Measurements from ENCODE around the gene COL28A1. TPM values are rescaled to one million over a fixed set of nuclear protein-coding genes. Genes with fewer than 3 reads are reported as not detected.

The COL28A1 gene
- total RNA-seq, 2 donors from 2014 or later = 1.8 to 6.2 TPM

GRCh38 chr7:7554021-7554432 is 18.4 kb upstream of the COL28A1 start:
- H3K27ac ChIP-seq = peak overlapping the region; percentile 55 to 76
- no peak for DNase-seq (ENCODE audit: low spot score)
- TF ChIP-seq POLR2A (IDR thresholded peaks at IDR 0.05) (no peak), CTCF (IDR thresholded peaks at IDR 0.05) (no peak), POLR2AphosphoS5 (IDR thresholded peaks at IDR 0.05) (no peak)
- H3K4me3 ChIP-seq = no peak overlapping the region
- no peaks in the 10 kb centered on the region for H3K27me3 ChIP-seq (replicated peaks; ENCODE audit: insufficient read depth)
- H3K4me1 ChIP-seq (replicated peaks) = no peaks in the 10 kb centered on the region
- H3K9me3 ChIP-seq = no peaks in the 10 kb centered on the region
- intact Hi-C loops (cut with DNase I) = no loop called here
- no peaks in the 10 kb centered on the region for H3K36me3 ChIP-seq
- WGBS = 63% methylated on average over 5 of the region's 5 CpGs

GRCh38 chr7:7553386-7553785 is 17.7 kb upstream of the COL28A1 start:
- H3K27ac ChIP-seq = peak overlapping the region; percentile 55 to 76
- no peaks in the 10 kb centered on the region for H3K27me3 ChIP-seq (replicated peaks; ENCODE audit: insufficient read depth)
- no peak for TF ChIP-seq POLR2A (IDR thresholded peaks at IDR 0.05)
- peak; percentile 91 for TF ChIP-seq POLR2AphosphoS5 (IDR thresholded peaks at IDR 0.05)
- TF ChIP-seq CTCF (IDR thresholded peaks at IDR 0.05) = no peak
- no peak overlapping the region for H3K4me3 ChIP-seq
- no peaks in the 10 kb centered on the region for H3K4me1 ChIP-seq (replicated peaks)
- intact Hi-C loops (cut with DNase I) = no loop called here
- H3K36me3 ChIP-seq = no peaks in the 10 kb centered on the region
- no peak for DNase-seq (ENCODE audit: low spot score)
- WGBS = 74% methylated on average over 1 of the region's 1 CpG
- H3K9me3 ChIP-seq = no peaks in the 10 kb centered on the region

GRCh38 chr7:7552199-7552598 is 16.5 kb upstream of the COL28A1 start:
- Histone ChIP-seq H3K9me3 (no peaks in the 10 kb centered on the region), H3K4me1 (replicated peaks) (no peaks in the 10 kb centered on the region), H3K4me3 (no peak overlapping the region), H3K27ac (no peak overlapping the region), H3K27me3 (replicated peaks; ENCODE audit: insufficient read depth) (no peaks in the 10 kb centered on the region), H3K36me3 (no peaks in the 10 kb centered on the region)
- TF ChIP-seq POLR2AphosphoS5 (IDR thresholded peaks at IDR 0.05) (no peak), POLR2A (IDR thresholded peaks at IDR 0.05) (no peak), CTCF (IDR thresholded peaks at IDR 0.05) (no peak)
- intact Hi-C loops (cut with DNase I) = no loop called here
- DNase-seq (ENCODE audit: low spot score) = no peak
- 79% methylated on average over 2 of the region's 2 CpGs for WGBS

- DNase-seq (ENCODE audit: low spot score) = no peak
- TF ChIP-seq POLR2AphosphoS5 (IDR thresholded peaks at IDR 0.05) = no peak
- TF ChIP-seq CTCF (IDR thresholded peaks at IDR 0.05) = no peak
- no peak for TF ChIP-seq POLR2A (IDR thresholded peaks at IDR 0.05)
- Histone ChIP-seq H3K27me3 (replicated peaks; ENCODE audit: insufficient read depth) (no peaks in the 10 kb centered on the region), H3K36me3 (no peaks in the 10 kb centered on the region), H3K9me3 (no peaks in the 10 kb centered on the region), H3K4me1 (replicated peaks) (no peaks in the 10 kb centered on the region), H3K4me3 (no peak overlapping the region), H3K27ac (no peak overlapping the region)
- intact Hi-C loops (cut with DNase I) = no loop called here
- WGBS = 97% methylated on average over 3 of the region's 3 CpGs
Observed at GRCh38 chr7:7550663-7551062, 15.0 kb upstream of the COL28A1 start.

GRCh38 chr7:7548407-7548806 is 12.7 kb upstream of the COL28A1 start:
- 97% methylated on average over 3 of the region's 3 CpGs for WGBS
- no peak overlapping the region for H3K27ac ChIP-seq
- H3K36me3 ChIP-seq = no peaks in the 10 kb centered on the region
- H3K27me3 ChIP-seq (replicated peaks; ENCODE audit: insufficient read depth) = no peaks in the 10 kb centered on the region
- no peak for DNase-seq (ENCODE audit: low spot score)
- no peaks in the 10 kb centered on the region for H3K9me3 ChIP-seq
- intact Hi-C loops (cut with DNase I) = no loop called here
- no peak for TF ChIP-seq POLR2A (IDR thresholded peaks at IDR 0.05)
- TF ChIP-seq POLR2AphosphoS5 (IDR thresholded peaks at IDR 0.05) = no peak
- TF ChIP-seq CTCF (IDR thresholded peaks at IDR 0.05) = no peak
- no peak overlapping the region for H3K4me3 ChIP-seq
- H3K4me1 ChIP-seq (replicated peaks) = no peaks in the 10 kb centered on the region

All from prostate gland (tissue), 2 donors.